GM18526 (cell line): ENCODE measurements around the gene RNF152.

ENCODE experiments used
- POLR2A ChIP-seq: IDR thresholded peaks from 3 replicates; pipeline ENCODE4 v1.6.1; 2011; ENCODE audit not compliant: insufficient read length; ENCODE audit errors: extremely low read depth

RNF152 gene

DNA sequence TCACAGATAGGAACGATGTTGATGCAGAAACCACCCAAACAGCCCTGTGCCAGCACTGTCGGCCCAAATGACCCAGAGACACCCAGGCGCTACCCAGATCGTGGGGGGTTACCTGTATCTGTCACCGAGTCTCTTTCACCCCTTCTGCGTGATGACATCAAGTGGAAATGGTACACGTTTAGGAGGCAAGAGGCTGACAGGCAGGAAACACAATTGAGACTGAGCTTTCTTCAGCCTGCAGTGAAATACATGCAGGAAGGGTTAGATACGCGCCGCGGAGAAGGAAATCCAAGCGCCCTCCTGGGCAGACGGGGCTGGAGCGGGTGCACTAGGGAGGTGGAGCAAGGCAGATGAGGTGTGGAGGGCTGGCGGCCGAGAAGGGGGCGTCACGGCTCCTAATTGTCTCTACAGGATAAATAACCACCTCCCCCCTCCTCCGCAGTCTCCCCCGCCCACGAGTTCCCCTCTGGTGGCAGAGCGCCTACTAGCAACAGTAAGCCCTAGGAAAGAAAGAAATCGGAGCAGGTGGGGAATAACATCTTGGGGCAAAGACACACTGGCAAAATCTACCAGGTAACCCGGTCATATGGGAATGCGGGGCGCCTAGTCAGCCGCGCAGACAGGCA lies at the start of gene RNF152:
Gene RNF152, minus strand, starts transcription at position 325 of the 626 bp plus-strand sequence. CDS start 76,544 bp downstream, outside the sequence.
- no peak for TF ChIP-seq POLR2A

GRCh38 chr18:61941948-61942471 lies 49.2 kb upstream of the RNF152 start:
- TF ChIP-seq POLR2A: no peak

- TF ChIP-seq POLR2A: no peak
Observed at GRCh38 chr18:61939046-61939674, 46.4 kb upstream of the RNF152 start.

DNA sequence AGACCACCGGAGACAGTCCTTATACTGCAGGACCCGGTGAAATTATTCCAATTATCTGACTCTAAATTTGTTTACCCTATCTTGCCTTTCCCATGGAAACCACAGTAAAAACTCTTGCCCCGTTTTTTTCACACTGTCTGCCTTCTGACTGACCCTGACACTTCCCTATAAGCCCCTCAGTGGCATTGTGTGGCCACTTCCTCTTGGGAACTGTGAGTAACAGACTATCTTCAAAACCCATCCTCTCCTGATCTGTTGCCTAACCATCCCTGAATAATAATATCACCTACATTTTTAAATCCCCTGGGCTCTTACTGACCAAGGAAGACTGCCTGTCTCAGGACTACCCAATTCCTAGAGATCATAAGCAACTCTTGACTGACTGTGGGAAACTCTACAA lies 42.6 kb upstream of the RNF152 start:
- no peak for TF ChIP-seq POLR2A

DNA sequence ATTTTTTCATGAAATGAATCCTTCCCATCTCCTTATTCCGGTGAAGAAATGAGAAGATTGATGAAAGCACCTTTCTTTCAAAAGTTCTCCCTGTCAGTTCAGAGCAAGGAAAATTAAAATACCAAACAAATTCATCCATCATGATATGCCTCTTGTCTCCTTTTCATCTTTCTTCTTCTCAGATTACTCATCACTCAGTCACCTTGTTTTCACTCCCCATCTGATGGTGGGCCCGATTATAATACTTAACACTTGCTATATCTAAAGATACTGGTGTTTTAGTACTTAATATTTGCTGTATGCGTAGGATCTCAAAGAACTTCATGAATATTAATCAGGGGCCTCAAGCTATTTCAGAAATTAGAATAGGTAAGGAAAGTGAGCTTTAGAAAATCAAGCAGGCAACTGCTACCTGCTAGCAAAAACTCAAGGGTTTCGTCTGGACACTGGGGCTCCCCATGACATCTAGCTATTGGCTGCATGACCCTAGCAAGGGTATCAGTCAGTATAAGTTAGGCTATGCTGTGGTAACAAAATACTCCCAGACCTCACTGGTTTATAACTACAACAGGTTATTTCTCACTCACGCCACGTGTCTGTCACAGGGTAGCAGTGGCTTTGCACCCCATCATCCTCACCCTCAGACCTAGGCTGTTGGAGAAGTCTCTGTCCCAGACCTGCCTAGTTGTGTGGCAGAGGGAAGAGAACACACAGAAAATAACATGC lies 39.0 kb upstream of the RNF152 start:
- no peak for TF ChIP-seq POLR2A

GRCh38 chr18:61929881-61930640 lies 37.3 kb upstream of the RNF152 start:
- no peak for TF ChIP-seq POLR2A

DNA sequence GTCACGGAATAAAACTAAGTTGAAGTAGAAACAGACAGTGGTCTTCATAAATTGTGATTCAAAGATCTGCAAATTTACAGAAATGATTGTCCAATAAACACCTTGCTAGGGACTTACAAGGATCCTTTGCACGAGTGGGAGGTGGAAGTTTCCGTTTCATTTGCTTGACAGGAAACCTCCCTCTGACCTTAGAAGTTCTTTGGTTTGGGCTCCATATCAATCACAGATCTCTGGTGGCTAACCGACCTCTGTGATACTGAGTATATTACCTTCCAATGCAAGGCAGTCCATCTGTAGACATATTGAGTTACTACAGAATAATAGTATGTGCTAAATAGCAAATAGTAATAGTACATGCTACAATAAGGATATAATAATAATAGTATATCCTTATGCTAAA lies 33.7 kb upstream of the RNF152 start:
- no peak for TF ChIP-seq POLR2A

DNA sequence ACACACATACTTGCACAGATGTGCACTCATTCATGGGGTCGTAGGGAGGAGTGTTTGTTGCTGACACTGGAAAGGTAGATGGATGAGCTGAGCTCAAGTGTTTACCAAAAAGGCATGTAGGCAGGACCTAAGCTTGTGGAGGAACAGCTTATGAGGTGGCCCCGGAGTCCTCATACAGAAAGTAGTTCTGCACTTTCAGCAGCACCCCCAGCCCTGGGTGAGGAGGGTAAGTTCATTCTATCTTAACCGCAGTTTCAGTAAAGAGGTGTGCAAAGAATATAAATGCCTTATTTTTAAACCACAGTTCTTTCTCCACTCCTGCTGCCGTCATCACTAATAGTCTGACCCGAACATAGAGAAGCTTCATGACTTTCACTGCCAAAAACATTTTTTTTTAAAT lies 31.7 kb upstream of the RNF152 start:
- no peak for TF ChIP-seq POLR2A

GRCh38 chr18:61922435-61922834 lies 29.6 kb upstream of the RNF152 start:
- TF ChIP-seq POLR2A: no peak

DNA sequence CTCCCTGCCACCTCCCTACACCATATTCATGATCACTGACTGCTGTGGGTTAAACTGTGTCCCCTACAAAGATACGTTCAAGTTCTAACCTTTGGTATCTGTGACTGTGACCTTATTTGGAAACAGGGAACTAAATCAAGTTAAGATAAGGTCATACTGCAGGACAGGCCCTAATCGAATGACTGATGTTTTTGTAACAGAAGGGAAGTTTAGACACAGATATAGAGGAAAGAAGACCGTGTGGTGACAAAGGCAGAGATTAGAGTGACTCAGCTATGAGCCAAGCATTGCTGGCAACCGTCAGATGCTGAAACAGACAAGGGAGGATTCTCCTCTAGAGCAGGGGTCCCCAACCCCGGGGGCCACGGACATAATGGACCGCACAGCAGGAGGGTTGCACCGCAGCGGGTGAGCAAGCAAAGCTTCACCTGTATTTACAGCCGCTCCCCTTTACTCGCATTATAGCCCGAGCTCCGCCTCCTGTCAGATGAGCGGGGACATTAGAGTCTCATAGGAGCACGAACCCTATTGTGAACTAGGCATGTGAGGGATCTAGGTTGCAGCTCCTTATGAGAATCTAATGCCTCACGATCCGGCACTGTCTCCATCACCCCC lies 28.9 kb upstream of the RNF152 start:
- TF ChIP-seq POLR2A: no peak

DNA sequence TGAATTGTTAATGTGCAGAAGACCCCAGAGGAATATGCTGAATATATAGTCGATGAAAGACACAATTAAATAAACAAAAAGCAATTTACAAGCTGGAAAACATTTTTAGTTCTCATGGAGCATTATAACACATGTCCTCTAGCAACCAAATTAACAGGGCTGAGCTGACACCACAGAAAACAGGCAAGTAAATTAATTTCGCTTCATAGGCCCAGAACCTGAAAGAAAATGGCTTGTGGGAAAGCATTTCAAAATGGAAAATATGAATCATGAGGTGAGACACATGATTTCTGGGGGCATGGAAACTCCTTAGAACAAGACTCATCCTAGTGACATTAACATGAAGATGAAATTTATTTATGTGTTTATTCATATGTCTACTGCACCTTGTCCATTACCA lies 25.0 kb upstream of the RNF152 start:
- TF ChIP-seq POLR2A: no peak

- TF ChIP-seq POLR2A: no peak
Observed at GRCh38 chr18:61912476-61912875, 19.7 kb upstream of the RNF152 start.

DNA sequence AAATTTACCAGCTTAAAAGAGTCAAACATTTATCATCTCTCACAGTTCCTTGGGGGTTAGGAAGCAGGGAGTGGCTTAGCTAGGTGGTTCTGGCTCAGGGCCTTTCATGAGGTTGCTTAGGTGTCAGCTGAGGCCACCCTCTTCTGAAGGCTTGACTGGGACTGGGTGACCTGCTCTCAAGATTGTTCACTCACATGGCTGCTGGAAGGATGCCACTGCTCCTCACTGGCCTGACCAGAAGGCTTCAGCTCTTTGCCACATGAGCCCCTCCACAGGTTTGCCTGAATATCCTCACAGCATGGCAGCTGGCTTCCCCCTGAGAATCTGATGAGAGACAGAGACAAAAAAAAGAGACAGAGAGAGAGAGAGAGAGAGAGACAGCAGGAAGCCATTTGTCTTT lies 17.3 kb upstream of the RNF152 start:
- TF ChIP-seq POLR2A: no peak

- TF ChIP-seq POLR2A: no peak
Observed at GRCh38 chr18:61908661-61909060, 15.9 kb upstream of the RNF152 start.
